ACC112 (cell line): Measurements from ENCODE around the gene CTNNA3.

ENCODE experiments used
- H2AFZ ChIP-seq: fragments of 200-600 bp; sonication (generic); one replicate; pipeline ENCODE4 v1.6.0; 2017; ENCODE audit warnings: antibody characterized with exemption, low read length; ENCODE audit not compliant: unreplicated experiment
- H3K27ac ChIP-seq: fragments of 200-600 bp; sonication (generic); 2 replicates; pipeline ENCODE4 v1.5.1; 2014; ENCODE audit warnings: low read depth, mild to moderate bottlenecking, antibody characterized with exemption, low read length, moderate library complexity
- H3K27me3 ChIP-seq: fragments of 200-600 bp; sonication (generic); 2 replicates; pipeline ENCODE4 v1.6.1; 2014; ENCODE audit warnings: mild to moderate bottlenecking, antibody characterized with exemption, low read length, moderate library complexity, mixed read lengths; ENCODE audit not compliant: insufficient read depth
- H3K36me3 ChIP-seq: fragments of 200-600 bp; sonication (generic); 2 replicates; pipeline ENCODE4 v1.6.1; 2016; ENCODE audit warnings: mild to moderate bottlenecking, antibody characterized with exemption, low read length, moderate library complexity, mixed read lengths; ENCODE audit not compliant: insufficient read depth
- H3K4me1 ChIP-seq: fragments of 200-600 bp; sonication (generic); one replicate; pipeline ENCODE4 v1.6.1; 2016; ENCODE audit warnings: low read length, mixed read lengths; ENCODE audit not compliant: insufficient read depth, unreplicated experiment, control insufficient read depth
- H3K4me3 ChIP-seq: fragments of 200-600 bp; sonication (generic); 2 replicates; pipeline ENCODE4 v1.5.1; 2014; ENCODE audit warnings: mild to moderate bottlenecking, low read depth, low read length
- H3K79me2 ChIP-seq: fragments of 200-600 bp; sonication (generic); one replicate; pipeline ENCODE4 v1.6.0; 2016; ENCODE audit warnings: low read length; ENCODE audit not compliant: control insufficient read depth, unreplicated experiment, insufficient read depth

Gene CTNNA3

GRCh38 chr10:67386260-67386659 lies 309.7 kb downstream of the CTNNA3 start:
- no peak overlapping the region for H3K4me3 ChIP-seq
- no peak overlapping the region for H3K27ac ChIP-seq

GRCh38 chr10:67385566-67385965 lies 310.4 kb downstream of the CTNNA3 start:
- H3K4me3 ChIP-seq = no peak overlapping the region
- no peaks in the 10 kb centered on the region for H3K36me3 ChIP-seq
- no peaks in the 10 kb centered on the region for H3K27me3 ChIP-seq
- H3K4me1 ChIP-seq = no peaks in the 10 kb centered on the region
- H3K27ac ChIP-seq = no peak overlapping the region
- H3K79me2 ChIP-seq = no peaks in the 10 kb centered on the region
- no peak overlapping the region for H2AFZ ChIP-seq

More at GRCh38 chr10:67386260-67386659, 309.7 kb downstream of the CTNNA3 start:
- no peaks in the 10 kb centered on the region for H3K36me3 ChIP-seq
- H3K79me2 ChIP-seq = no peaks in the 10 kb centered on the region
- no peaks in the 10 kb centered on the region for H3K4me1 ChIP-seq
- no peak overlapping the region for H2AFZ ChIP-seq
- no peaks in the 10 kb centered on the region for H3K27me3 ChIP-seq

GRCh38 chr10:67385089-67385488 lies 310.9 kb downstream of the CTNNA3 start:
- Histone ChIP-seq H3K4me1 (no peaks in the 10 kb centered on the region), H2AFZ (no peak overlapping the region), H3K4me3 (no peak overlapping the region), H3K27ac (no peak overlapping the region), H3K27me3 (no peaks in the 10 kb centered on the region), H3K36me3 (no peaks in the 10 kb centered on the region), H3K79me2 (no peaks in the 10 kb centered on the region)

GRCh38 chr10:67331121-67331910 lies 364.7 kb downstream of the CTNNA3 start:
- Histone ChIP-seq H3K4me3 (no peak overlapping the region), H3K27me3 (no peaks in the 10 kb centered on the region), H3K4me1 (no peaks in the 10 kb centered on the region), H3K36me3 (no peaks in the 10 kb centered on the region), H3K79me2 (no peaks in the 10 kb centered on the region), H3K27ac (no peak overlapping the region), H2AFZ (no peak overlapping the region)

- no peaks in the 10 kb centered on the region for H3K27me3 ChIP-seq
- H3K4me3 ChIP-seq = no peak overlapping the region
- no peaks in the 10 kb centered on the region for H3K79me2 ChIP-seq
- H3K4me1 ChIP-seq = no peaks in the 10 kb centered on the region
- H3K36me3 ChIP-seq = no peaks in the 10 kb centered on the region
- H2AFZ ChIP-seq = no peak overlapping the region
- no peak overlapping the region for H3K27ac ChIP-seq
Measured at GRCh38 chr10:67327626-67328535, 368.1 kb downstream of the CTNNA3 start.

GRCh38 chr10:67319976-67320375 lies 376.0 kb downstream of the CTNNA3 start:
- no peaks in the 10 kb centered on the region for H3K79me2 ChIP-seq
- no peaks in the 10 kb centered on the region for H3K27me3 ChIP-seq
- H3K27ac ChIP-seq = no peak overlapping the region
- H3K4me3 ChIP-seq = no peak overlapping the region
- no peaks in the 10 kb centered on the region for H3K4me1 ChIP-seq
- H3K36me3 ChIP-seq = no peaks in the 10 kb centered on the region
- no peak overlapping the region for H2AFZ ChIP-seq

- H2AFZ ChIP-seq = no peak overlapping the region
- H3K36me3 ChIP-seq = no peaks in the 10 kb centered on the region
- H3K27ac ChIP-seq = no peak overlapping the region
- no peak overlapping the region for H3K4me3 ChIP-seq
- H3K79me2 ChIP-seq = no peaks in the 10 kb centered on the region
- no peaks in the 10 kb centered on the region for H3K27me3 ChIP-seq
- H3K4me1 ChIP-seq = no peaks in the 10 kb centered on the region
Measured at GRCh38 chr10:67308912-67309311, 387.1 kb downstream of the CTNNA3 start.

- no peaks in the 10 kb centered on the region for H3K27me3 ChIP-seq
- H3K27ac ChIP-seq = no peak overlapping the region
- H3K79me2 ChIP-seq = no peaks in the 10 kb centered on the region
- H2AFZ ChIP-seq = no peak overlapping the region
- no peaks in the 10 kb centered on the region for H3K4me1 ChIP-seq
- no peaks in the 10 kb centered on the region for H3K36me3 ChIP-seq
- no peak overlapping the region for H3K4me3 ChIP-seq
Measured at GRCh38 chr10:67306588-67307205, 389.3 kb downstream of the CTNNA3 start.

- H3K4me3 ChIP-seq = no peak overlapping the region
- no peaks in the 10 kb centered on the region for H3K79me2 ChIP-seq
- no peaks in the 10 kb centered on the region for H3K27me3 ChIP-seq
- no peak overlapping the region for H2AFZ ChIP-seq
- no peaks in the 10 kb centered on the region for H3K36me3 ChIP-seq
- H3K27ac ChIP-seq = no peak overlapping the region
- H3K4me1 ChIP-seq = no peaks in the 10 kb centered on the region
Measured at GRCh38 chr10:67302701-67303100, 393.3 kb downstream of the CTNNA3 start.

- Histone ChIP-seq H3K4me3 (no peak overlapping the region), H3K79me2 (no peaks in the 10 kb centered on the region), H3K36me3 (no peaks in the 10 kb centered on the region)
Measured at GRCh38 chr10:67299761-67300160, 396.2 kb downstream of the CTNNA3 start.

More at GRCh38 chr10:67299761-67300160, 396.2 kb downstream of the CTNNA3 start:
- Histone ChIP-seq H2AFZ (no peak overlapping the region), H3K27me3 (no peaks in the 10 kb centered on the region), H3K27ac (no peak overlapping the region), H3K4me1 (no peaks in the 10 kb centered on the region)
